Myocyte (in vitro differentiated cells): ENCODE results near the gene AUTS2. TPM values are rescaled to one million over a fixed set of nuclear protein-coding genes. Genes with fewer than 3 reads are reported as not detected.
A peak's percentile ranks its signal among the peaks of the same experiment; 100 is the strongest.

Experiments
- DNase-seq: peaks from one replicate; pipeline ENCODE4 v3.0.0-alpha.2; 2012; ENCODE audit warnings: low read depth
- total RNA-seq: library from RNA; depleted of rRNA; stranded (reverse); fragments of >200 nt; gene quantifications from 2 replicates; pipeline ENCODE4 v1.2.3, GENCODE V29; 2014

Gene AUTS2
- total RNA-seq, 1 donor from 2014 or later: 4.4 TPM

DNA sequence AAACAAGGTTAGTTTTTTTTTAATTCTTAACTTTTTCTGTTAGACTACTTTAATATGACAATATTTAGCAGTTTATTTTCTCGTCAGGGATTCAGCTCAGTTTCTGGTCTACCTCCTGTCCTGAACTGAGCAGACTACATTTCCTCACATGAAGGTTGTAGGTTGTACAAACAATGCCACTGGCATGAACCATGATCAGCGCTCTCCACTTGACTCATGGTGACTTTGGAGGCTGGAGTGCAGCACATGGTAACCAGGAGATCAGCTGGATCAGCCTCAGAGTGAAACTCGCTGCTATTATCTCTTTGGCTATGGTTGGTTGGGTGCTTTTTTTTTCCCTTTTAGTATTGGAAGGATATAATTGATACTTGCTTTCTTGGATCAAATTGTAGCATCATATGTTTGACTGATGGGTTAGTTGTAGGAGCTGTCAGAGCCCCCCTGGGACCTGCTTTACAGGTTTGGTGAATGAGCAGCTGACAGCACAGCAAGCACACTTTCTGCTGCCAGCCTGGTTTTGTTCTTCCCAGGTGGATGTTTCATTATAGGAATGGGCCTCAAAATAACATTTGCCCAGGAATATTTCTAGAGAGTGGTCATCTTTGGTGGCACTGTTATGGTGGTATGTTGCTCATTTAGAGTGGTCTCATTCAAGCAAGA lies 556.4 kb downstream of the AUTS2 start:
- DNase-seq: no peak

DNA sequence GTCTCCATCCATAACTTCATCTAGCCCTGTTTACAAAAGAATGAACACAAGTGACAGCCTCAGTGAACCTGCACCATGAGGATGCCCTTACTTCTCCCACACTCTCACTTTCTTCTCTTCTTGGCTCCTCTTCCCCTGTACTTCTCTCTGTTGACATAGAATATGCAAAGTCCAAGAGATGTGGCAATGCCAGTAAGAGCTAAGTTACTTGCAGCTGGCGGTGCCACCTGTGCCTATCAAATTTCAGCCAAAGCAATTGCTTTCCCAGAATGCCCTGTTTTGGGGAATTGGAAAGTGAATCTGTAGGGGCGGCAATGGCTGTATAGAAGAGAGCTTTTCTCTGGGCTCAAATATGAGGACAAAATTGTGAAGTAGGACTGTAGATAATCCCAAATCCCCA lies 557.8 kb downstream of the AUTS2 start:
- peak; percentile 42 for DNase-seq

DNA sequence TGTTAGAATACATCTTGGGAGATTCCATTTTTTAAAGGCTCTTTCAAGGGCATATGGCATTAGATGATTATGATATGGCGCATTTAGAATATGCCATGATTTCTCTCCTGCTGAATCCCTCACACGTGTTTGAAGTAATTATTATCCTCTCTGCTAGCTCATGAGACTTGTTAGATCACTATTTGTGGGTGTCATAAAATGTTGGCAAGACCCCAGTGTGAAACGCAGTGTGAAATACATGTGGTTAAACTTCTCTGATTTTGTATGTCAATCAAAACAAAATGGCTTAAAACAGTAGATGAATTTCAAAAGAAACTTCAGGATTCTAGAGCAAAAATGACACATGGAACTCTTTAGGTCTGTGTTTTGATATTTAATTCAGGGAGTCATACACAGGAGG lies 560.8 kb downstream of the AUTS2 start:
- DNase-seq: no peak

DNA sequence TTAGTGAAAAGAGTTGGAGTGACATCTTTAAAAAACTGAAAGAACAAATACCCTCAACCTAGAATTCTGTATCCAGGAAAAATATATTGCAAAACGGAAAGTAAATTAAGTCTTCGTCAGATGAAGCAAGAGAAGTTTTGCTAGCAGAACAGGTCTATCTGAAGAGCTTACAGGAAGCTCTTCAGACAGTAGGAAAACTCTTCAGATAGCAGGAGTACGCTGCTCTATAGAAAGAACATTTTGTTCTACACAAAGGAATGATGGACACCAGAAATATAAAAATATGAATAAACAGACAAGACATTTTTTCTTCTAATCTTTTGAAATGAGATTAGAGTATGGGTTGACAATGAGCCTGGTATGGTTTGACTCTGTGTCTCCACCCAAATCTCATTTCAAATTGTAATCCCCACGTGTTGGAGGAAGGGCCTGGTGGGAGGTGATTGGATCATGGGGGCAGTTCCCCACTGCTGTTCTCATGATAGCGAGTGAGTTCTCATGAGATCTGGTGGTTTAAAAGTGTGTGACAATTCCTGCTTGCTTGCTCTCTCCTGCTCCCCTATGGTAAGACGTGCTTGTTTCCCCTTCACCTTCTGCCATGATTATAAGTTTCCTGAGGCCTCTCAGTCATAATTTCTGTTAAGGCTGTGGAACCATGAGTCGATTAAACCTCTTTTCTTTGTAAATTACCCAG lies 567.3 kb downstream of the AUTS2 start:
- DNase-seq: no peak

DNA sequence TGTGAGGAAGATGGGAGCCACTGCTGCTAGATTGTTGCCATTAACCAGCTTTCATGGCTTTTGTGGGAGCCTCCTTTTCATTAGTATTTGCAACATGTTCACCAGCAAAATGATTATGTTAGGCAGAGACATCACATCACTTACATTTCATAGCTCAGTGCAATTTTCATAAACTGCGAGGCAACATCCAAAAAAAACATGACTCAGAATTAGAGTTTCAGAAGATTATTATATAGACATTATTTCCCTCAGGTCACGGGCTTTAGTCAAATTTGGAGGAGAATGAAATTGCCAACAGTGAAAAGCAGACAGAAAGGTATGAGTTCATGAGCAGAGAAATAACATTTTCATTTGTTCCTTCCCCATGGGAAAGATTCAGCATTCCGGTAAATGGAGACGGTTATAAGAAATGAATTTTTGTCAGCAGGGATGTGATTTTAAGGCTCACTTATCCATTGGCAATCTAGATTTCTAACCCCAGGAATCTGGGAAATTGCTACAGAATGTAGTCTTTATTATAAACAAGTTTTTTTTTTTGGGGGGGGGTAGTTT lies 573.2 kb downstream of the AUTS2 start:
- no peak for DNase-seq

DNA sequence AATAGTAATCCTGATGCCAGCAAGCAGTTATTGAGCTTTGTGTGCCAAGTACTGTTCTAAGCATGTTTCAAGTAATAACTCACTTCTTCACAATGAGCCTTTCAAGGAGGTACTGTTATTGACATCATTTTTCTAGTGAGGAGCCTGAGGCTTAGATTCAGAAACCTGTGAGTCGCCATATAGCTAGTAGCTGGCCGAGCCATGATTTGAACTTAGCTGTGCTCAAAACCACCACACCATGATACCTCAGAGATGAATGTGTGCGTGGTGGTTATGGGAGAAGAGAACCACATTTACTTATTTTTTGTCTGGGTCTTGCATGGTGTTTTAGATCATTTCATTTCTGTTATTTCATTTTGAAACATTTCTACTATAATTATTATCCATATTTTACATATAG lies 578.9 kb downstream of the AUTS2 start:
- DNase-seq: peak; percentile 18

DNA sequence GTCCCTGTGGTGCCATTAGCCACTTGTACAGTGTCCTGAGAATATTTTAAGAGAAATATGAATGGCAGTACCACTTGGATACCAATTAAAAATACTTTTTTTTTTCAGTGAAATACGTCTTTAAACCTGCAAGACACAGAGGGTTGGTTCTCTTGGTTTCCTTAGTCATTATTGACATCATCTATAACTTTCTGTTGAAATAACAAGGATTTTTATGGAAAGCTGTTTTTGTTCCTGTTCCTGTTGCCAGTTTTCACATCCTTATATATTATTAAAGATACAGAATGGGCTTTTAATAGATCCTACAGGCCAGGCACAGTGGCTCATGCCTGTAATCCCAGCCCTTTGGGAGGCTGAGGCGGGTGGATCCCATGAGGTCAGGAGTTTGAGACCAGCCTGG lies 579.9 kb downstream of the AUTS2 start:
- no peak for DNase-seq

DNA sequence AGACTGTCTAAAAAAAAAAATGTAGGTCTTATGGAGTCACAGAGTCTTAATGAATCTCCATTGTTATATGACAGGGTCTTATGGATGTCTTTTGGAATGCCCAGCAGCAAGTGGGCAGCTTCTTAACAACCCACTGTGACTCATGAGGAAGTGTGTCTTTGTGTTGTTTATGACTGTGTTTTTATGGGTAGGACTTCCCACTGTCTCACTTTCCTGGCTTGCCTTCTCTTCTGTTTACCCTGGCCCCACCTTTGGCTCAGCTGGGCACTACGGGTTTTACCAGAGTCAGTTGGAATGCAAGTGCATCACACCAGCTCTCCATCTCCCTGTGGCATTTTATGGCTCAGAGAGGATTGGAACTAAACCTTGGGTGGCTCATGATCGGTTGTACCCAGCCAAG lies 580.5 kb downstream of the AUTS2 start:
- DNase-seq: peak; percentile 22

DNA sequence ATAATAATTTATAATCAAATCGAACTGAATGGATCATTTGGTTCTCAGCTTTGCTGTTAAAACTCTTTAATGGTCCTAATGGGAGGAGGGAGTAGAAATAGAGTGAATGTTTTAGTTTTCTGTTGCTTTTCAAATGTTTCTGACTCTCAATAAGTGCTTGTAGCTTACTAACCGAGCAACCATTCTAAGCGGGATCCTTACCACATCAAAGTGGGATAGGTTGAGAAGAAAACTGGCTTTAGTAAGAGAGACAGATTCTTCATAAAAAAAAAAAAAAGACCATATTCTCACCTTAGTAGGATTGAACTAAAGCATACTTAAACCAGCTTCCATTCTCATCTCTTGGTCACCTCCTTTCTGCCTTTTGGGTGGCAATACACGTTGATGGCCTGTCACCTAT lies 584.2 kb downstream of the AUTS2 start:
- DNase-seq: no peak

DNA sequence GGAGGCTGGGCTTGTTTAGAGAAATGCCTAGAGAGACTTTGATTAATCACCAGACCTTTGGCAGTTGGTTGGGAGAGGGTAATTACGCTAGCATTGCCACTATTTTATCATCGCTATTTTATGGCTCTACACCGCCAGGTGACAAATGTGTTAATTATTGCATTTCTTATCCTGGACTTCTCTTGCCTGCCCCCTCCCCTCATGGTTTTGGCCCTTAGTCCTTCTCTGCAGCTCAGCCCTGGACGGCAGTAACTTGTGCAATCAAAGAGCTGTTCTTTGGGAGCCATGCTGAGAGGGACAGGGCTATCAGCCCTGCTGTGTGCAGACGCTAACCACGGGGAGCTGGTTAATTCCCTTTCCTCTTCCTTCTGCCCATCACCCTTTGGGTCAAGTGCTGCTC lies 585.0 kb downstream of the AUTS2 start:
- no peak for DNase-seq

DNA sequence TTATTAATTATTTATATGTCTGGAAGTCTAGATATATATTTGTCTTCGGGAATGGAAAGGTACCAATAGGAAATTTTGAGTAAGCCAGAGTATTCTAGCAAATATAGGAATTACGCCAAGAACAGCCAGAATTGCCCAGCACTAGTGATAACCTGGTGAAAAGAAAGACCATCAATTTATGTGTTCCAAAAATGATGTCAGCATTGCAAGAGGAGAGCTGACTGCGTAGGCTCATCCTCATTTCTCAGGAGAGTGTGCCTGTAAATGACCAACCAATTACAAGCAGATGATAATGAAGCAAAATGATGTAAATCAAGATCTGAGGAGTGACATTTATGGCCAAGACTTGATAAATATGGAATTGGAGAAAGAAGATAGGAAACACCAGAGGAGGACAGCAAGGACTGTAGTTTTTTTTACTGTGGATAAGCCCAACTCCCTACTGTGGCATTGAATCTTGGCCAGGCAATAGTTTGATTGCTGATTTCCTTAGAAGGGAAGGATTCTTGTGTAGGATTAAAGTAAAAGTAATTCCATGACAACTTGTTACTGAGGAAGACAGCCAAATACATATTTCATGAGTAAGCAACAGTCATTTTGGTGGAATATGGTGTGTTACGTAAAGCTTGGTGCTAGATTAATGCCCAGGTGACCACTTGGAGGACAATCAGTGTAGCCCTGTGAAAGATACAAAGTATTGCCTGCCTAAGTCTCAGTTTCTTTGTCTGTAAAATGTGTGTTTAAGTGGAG lies 590.8 kb downstream of the AUTS2 start:
- DNase-seq: no peak

DNA sequence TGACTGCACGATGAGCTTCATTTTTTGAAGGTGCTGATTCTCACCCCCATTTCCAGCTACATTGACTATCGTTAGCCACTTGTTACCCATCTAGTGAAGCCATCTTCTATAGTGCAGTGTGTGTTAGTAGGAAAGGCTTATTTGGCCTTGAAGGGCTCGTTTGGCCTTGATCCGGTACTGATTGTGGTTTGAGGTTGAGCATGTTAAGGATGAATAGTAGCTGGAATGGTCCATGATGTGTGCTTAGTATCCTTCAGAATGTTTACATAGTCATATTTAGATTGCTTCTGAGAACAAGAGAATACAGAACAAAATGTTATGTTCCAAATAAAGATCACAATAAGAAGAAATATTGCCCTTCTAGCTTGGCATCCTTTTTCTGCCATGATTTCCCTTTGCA lies 591.5 kb downstream of the AUTS2 start:
- no peak for DNase-seq

DNA sequence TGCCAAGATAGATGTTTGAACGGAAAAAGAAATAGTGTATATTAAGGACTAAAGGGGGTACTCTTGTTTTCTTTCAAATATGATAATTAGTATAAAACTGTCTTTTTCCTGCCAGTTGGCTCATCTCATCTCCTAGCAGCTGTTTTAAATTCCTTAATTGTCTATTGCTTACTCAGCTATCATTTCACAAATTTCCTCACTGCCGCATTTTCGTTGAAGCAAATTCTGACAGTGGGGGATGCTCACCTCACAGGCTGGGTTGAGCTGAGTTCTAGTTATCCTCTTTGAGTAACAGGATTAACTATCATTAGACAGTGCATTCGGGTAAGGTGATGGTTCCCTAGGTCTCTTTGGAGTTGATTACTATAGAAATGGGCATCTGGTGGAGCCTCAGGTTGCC lies 592.0 kb downstream of the AUTS2 start:
- DNase-seq: peak; percentile 9

DNA sequence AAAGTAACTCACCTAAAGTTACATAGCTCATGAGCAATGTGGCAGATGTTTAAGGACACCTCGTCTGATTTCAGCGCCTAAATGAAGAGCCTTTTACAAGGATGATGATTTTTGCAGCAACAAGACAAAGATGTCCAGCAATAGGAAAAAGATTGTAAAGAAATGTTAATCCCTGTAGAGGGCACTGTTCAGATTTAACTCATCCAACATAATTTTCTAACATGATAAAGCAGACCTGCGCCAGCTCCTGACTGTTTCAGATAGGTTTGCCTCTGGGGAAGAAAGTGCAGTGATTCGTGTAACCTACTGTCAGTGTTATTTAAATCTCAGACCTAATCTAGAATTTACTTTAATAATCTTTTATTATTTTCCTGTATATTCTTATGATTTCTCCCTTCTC lies 595.2 kb downstream of the AUTS2 start:
- DNase-seq: peak; percentile 10

DNA sequence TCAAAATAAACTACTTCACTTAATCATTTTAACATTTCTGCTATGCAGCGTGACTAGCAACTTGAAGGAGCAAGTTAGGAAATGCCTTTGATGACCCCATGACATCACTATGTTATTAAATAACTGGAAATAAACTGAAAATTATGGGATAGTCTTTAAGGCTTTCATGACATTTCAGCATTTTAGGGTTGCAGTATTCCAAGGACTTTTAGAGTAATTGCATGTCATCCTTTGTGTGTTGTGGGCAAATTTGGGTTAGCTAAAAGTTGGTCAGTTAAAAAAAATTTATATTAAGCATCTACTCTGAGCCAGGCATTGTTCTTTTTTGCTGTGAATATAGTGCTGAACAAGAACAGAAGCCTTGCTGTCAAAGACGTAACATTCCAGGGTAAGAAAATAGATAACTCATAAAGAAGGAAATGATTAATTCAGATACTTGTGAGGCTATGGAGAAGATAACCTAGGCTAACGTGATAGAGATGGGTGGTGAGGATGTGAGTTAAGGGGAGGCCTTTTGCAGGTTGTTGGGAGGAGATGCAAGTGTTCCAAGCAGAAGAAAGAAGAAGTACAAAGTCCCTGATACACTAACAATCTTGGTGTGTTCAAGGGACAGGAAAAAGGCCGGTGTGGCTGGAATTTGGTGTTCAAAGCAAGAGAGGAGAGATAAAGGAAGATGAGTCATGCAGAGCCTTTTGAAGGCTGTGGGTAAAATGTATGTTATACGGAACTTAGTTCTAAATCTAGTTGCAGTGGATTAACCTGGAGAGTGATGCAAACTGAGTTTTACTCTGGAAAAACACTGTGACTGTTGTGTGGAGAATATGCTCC lies 610.2 kb downstream of the AUTS2 start:
- no peak for DNase-seq

DNA sequence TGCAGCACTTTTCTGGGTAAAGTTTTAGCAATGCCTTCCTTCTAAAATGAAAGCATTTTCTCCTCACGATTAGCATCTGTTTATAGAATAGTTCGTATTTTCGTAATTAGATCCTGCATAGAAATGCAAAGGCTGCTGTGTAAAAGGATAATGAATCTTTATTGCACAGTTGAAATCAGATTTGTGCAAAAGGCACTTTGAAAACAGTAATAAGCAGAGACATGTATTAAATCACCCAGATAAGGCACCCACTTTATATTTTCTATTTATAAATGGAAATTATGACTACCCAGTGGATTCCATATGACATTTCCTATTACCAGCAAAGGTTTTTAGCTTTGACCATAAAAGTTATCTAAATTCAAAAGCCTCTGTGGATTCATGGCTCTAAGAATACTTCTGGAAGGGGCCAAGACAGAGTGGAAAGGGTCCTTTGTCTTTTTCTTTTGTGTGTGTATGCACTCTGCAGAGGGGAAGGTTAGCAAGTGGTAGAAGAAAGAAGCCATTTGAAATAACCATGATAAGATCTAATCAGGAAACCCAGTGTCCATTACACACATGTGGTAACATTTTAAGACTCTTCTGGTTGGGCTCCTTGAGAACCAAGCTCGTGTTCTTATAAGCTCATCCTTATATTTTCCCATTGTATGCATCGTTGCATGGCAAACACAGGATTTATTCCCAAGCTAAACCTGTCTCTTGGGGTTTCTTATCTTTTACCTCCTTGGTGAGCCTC lies 612.1 kb downstream of the AUTS2 start:
- no peak for DNase-seq

DNA sequence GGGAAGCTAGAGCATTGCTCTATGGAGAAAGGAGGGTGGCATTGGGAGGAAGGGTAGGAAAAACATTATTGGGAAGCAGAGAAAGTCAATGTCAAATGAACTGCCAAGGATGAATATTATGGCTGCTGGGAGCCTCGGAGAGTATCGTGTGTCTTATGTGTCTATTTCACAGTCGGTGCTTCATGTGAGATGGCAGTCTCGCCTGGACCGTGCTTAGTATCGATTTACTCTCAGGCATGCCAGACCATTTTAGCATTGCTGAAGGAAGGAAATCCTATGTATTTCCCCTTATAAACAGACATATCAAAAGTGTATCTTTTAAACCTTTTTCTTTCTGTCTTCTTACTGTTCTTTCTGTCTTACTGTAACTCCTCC lies 612.6 kb downstream of the AUTS2 start:
- DNase-seq: no peak

DNA sequence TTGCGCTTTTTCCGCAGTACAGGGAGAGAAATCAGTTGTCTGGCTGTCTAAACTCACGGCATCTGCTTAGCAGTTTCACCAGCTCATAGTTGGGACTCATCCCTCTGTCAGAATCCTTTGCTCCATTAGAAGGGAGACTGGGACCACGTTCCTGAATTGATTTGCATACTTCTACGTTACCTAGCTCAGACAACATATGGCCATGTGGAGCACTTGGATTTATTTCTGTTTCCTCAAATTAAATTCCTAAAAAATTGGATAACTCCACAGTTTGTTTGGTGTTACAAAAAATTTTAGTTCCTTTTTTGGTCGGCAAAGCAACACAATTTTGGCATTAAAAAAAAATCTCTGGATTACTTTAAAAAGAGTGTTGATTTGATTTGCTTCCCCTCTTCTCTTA lies 614.0 kb downstream of the AUTS2 start:
- no peak for DNase-seq

DNA sequence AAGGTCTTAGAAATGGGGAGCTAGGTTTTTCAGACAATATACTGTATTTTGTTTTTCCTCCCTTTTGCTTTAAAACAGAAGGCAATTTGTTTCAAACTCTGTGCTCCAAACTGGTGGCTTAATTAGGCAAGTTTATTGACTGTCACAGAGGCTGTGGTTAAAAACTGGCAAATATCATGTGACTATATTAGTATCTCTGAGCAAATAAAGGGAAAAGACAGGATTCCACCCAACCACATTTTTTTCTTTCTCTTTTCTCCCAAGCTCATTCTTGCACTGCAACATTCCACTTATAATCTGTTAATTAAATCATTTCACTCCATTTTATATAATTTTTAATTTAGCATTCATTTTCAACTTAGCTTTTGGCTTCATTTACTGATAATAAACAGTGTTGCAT lies 615.8 kb downstream of the AUTS2 start:
- no peak for DNase-seq

DNA sequence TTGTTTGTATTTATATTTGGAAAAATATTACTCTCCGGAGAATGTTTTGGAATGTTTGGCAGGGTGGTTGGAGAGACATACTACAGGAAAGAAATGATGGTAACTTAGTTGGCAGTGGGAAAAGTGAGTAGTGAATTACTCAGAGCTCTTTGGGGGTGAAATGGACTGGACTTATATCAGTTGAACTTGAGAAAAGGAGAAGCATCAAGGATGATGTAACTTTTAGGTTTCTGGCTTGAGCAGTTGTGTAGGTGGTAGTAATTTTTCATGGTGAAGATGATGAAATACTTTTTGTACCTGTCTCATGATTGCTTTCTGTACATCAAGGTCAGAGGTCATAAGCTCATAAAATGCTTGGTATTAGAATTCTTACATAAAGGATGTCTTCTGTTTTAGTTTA lies 617.2 kb downstream of the AUTS2 start:
- peak; percentile 14 for DNase-seq

DNA sequence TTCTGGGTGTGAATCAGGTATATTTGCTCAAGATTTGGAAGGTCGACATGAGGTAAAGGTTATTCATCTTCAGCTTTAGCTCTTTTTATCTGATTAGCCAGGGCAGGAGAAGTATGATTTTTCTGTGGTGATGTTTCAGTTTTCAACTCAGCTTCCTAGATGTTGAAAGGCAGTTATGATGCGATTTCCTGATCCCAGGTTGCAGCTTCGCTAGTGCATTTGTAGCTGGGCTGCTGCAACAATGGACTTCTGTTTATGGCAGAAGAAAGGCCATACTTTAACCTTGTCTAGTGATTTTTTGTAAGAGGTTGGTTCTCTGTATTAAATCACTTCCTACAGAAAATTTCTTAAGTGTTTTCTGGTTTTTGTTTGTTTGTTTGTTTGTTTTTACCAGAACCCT lies 619.3 kb downstream of the AUTS2 start:
- DNase-seq: no peak
